PFSK-1 (cell line): ENCODE results near the gene INPP5J.

Experiments
- FOXP2 ChIP-seq: optimal IDR thresholded peaks from 2 replicates; pipeline ENCODE3; 2011; ENCODE audit warnings: borderline replicate concordance, control low read depth, inconsistent platforms; ENCODE audit not compliant: insufficient read depth; ENCODE audit errors: extremely low read length, extremely low read depth
- POLR2AphosphoS5 ChIP-seq: IDR thresholded peaks from 2 replicates; pipeline ENCODE4 v1.6.1; 2012; ENCODE audit warnings: low read depth, mild to moderate bottlenecking, control low read depth, low read length, moderate library complexity
- REST ChIP-seq, 2 experiments: IDR thresholded peaks; 2 replicates each; pipeline versions ENCODE4 v1.6.1 to v1.8.0; 2011 to 2012; ENCODE audit warnings: low read depth in 2 of 2, low read length in 2 of 2, control low read depth in 1 of 2, inconsistent platforms in 1 of 2, mild to moderate bottlenecking in 1 of 2, moderate library complexity in 1 of 2; ENCODE audit not compliant: insufficient read depth in 1 of 2
- SIN3A ChIP-seq: IDR thresholded peaks from 2 replicates; pipeline ENCODE4 v1.6.1; 2012; ENCODE audit warnings: mild to moderate bottlenecking, low read length, moderate library complexity, borderline replicate concordance; ENCODE audit not compliant: insufficient read depth
- TAF1 ChIP-seq: IDR thresholded peaks from 2 replicates; pipeline ENCODE4 v1.6.1; 2012; ENCODE audit warnings: low read length, control low read depth, borderline replicate concordance; ENCODE audit not compliant: insufficient read depth

INPP5J gene

DNA sequence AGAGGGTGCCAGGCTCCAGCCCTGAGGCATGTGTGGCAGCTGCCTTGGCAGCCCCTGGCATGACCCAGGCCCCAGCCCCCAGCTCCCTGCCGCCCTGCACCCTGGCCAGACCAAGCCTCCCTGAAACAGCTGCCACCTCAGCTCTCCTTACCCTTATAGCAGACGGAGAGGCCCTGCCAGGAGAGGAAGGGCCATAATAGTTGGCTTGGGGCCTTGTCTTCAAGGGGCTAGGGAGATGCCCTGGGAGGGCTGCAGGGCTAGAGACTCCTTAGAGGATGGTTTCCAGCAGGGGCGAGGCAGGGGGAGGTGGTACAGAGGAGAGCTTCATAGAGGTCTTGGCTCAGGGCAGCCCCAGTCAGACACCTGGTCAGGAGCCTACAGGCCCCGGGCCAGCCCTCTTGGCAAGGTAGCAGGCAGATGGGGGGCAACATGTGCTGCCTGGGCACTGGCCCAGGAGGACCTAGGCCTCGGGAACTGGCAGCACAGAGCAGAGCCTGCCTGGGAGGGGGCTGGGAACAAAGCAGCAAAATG is 28.7 kb upstream of the INPP5J start:
- TF ChIP-seq TAF1 (no peak), REST (IDR thresholded peaks at IDR 0.05; ENCODE audit: insufficient read depth in 1 of 2, low read depth in 2 of 2, low read length in 2 of 2) (no peak), FOXP2 (no peak), POLR2AphosphoS5 (no peak), SIN3A (no peak)

DNA sequence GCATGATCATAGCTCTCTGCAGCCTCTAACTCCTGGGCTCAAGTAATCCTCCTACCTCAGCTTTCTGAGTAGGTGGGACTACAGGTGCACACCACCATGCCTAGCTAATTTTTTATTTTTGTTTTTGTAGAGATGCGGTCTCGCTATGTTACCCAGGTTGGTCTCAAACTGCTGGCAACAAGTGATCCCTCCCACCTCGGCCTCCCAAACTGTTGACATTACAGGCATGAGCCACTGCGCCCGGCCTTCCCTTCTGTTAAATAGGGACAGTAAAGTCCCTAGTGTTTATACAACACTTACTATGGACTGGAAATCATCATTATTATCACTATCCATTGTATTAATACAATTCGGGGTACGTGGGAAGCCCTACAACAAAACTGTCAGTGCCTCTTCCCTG is 28.0 kb upstream of the INPP5J start:
- TF ChIP-seq TAF1, result no peak
- no peak for TF ChIP-seq REST (IDR thresholded peaks at IDR 0.05; ENCODE audit: insufficient read depth in 1 of 2, low read depth in 2 of 2, low read length in 2 of 2)
- TF ChIP-seq POLR2AphosphoS5, result no peak
- no peak for TF ChIP-seq SIN3A
- TF ChIP-seq FOXP2, result no peak

GRCh38 chr22:31095637-31096249 is 27.0 kb upstream of the INPP5J start:
- no peak for TF ChIP-seq SIN3A

- TF ChIP-seq TAF1, result no peak
These were observed 26.0 kb upstream of the INPP5J start for GRCh38 chr22:31096657-31097279.

DNA sequence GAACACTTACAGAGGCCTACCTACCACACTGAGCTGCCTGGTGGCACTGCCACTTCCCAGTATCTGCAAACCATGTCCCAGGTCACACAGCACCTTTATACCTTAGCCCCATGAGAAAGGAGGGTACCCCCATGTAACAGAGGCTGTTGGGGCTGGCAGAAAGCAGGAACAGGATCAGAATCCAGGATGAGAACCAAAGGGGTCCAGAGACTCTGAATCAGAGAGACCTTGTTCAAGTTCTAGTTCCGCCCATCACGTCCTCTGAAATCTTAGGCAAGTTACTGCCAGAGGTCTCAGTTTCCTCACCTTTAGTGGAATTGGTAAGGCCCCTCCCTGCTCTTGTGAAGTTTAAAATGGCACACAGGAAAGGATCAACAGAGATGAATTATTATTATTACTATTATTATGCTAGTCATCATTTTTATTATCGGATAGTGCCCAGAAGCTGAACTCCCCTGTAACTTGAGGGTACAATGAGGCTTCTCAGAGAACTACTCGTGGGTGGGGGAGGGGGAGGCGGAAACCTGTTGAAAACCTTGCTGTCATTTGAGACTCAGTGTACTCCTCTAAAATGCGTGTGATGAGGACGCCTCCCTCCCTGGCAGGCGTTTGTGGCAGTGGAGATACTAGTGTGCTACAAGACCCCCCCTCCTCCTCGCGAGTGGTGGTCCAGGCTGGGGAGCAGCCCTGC is 24.7 kb upstream of the INPP5J start:
- TF ChIP-seq TAF1, result no peak
- TF ChIP-seq FOXP2, result no peak
- TF ChIP-seq SIN3A, result no peak

DNA sequence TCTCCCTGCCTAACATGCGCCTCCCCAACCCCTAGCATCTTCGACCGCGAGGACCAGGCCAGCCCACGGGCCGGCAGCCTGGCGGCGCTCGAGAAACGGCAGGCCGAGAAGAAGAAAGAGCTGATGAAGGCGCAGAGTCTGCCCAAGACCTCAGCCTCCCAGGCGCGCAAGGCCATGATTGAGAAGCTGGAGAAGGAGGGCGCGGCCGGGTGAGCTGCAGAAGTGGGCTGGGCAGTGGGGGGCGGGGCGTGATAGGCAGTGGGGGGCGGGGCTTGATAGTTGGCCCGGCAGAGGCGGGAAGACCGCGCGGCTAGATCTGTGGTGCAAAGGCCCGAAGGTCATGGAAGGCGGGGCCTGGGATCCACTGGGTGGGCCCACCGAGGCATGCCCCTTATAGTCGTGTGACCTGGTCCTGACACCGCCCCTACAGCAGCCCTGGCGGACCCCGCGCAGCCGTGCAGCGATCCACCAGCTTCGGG is 24.1 kb upstream of the INPP5J start:
- TF ChIP-seq SIN3A (no peak), POLR2AphosphoS5 (no peak), FOXP2 (no peak), TAF1 (no peak), REST (IDR thresholded peaks at IDR 0.05; ENCODE audit: insufficient read depth in 1 of 2, low read depth in 2 of 2, low read length in 2 of 2) (no peak)
